Keratinocyte (primary cell): ENCODE measurements around the gene MAPK13.

ENCODE experiments used
- CTCF ChIP-seq, 3 experiments: IDR thresholded peaks in 1 of 3; conservative IDR thresholded peaks in 1 of 3; optimal IDR thresholded peaks in 1 of 3; 2 replicates in 2 of 3; 3 replicates in 1 of 3; pipeline versions ENCODE3 to v1.5.1; 2011; ENCODE audit warnings: low read length in 3 of 3, mild to moderate bottlenecking in 3 of 3, moderate library complexity in 2 of 3, control low read depth in 1 of 3, inconsistent platforms in 1 of 3; ENCODE audit not compliant: insufficient read depth in 2 of 3; ENCODE audit errors: extremely low read depth in 1 of 3
- EZH2 ChIP-seq: IDR thresholded peaks from one replicate; pipeline ENCODE4 v1.6.1; 2012; ENCODE audit warnings: inconsistent platforms, mild to moderate bottlenecking, low read length, moderate library complexity

- no peak for TF ChIP-seq CTCF (optimal IDR thresholded peaks at IDR 0.05 in 1 of 3, IDR thresholded peaks at IDR 0.05 in 1 of 3, conservative IDR thresholded peaks at IDR 0.05 in 1 of 3; ENCODE audit: extremely low read depth in 1 of 3, insufficient read depth in 2 of 3, low read length in 3 of 3)
- no peak for TF ChIP-seq EZH2
These were observed 46.9 kb downstream of the MAPK13 start for GRCh38 chr6:36177166-36177565.
